Measurements from ENCODE around the gene NPLOC4. TPM values are rescaled to one million over a fixed set of nuclear protein-coding genes. Genes with fewer than 3 reads are reported as not detected.

NPLOC4 gene
- total and polyA plus RNA-seq, 2 of the 13 experiments (the other 11 are each of a cell fraction or from before 2014, with no cell fraction given), result 57.0 to 97.0 TPM

- TF ChIP-seq PBX2 (CRISPR knock-in tag; IDR thresholded peaks at IDR 0.05) (no peak), SATB2 (CRISPR knock-in tag; IDR thresholded peaks at IDR 0.05) (0 out of 2 replicates have a peak, but pooled peaks have one; percentile 28), ZNF446 (CRISPR knock-in tag; IDR thresholded peaks at IDR 0.05) (peak; percentile 98), MED8 (CRISPR knock-in tag; IDR thresholded peaks at IDR 0.05; ENCODE audit: insufficient replicate concordance) (peak; percentile 67), CREM (IDR thresholded peaks at IDR 0.05) (no peak), CREM (CRISPR knock-in tag; IDR thresholded peaks at IDR 0.05) (no peak), HOXA7 (CRISPR knock-in tag; IDR thresholded peaks at IDR 0.05) (no peak), SIX1 (CRISPR knock-in tag; IDR thresholded peaks at IDR 0.05; ENCODE audit: borderline replicate concordance) (peak; percentile 29; the same call in 1 of the 2 replicates), GATAD1 (CRISPR knock-in tag; IDR thresholded peaks at IDR 0.05) (no peak), ZNF580 (CRISPR knock-in tag; IDR thresholded peaks at IDR 0.05; ENCODE audit: borderline replicate concordance, low read depth) (peak; percentile 73), TCF12 (IDR thresholded peaks at IDR 0.05) (no peak), TCF12 (CRISPR knock-in tag; IDR thresholded peaks at IDR 0.05) (peak; percentile 81; the same call in 1 of the 2 replicates), ZHX1 (CRISPR knock-in tag; IDR thresholded peaks at IDR 0.05; ENCODE audit: low read depth) (no peak)
- TF ChIP-seq, protein P1, sequence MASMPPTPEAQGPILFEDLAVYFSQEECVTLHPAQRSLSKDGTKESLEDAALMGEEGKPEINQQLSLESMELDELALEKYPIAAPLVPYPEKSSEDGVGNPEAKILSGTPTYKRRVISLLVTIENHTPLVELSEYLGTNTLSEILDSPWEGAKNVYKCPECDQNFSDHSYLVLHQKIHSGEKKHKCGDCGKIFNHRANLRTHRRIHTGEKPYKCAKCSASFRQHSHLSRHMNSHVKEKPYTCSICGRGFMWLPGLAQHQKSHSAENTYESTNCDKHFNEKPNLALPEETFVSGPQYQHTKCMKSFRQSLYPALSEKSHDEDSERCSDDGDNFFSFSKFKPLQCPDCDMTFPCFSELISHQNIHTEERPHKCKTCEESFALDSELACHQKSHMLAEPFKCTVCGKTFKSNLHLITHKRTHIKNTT (CRISPR knock-in tag; IDR thresholded peaks at IDR 0.05), result no peak
- TF ChIP-seq, protein P2, sequence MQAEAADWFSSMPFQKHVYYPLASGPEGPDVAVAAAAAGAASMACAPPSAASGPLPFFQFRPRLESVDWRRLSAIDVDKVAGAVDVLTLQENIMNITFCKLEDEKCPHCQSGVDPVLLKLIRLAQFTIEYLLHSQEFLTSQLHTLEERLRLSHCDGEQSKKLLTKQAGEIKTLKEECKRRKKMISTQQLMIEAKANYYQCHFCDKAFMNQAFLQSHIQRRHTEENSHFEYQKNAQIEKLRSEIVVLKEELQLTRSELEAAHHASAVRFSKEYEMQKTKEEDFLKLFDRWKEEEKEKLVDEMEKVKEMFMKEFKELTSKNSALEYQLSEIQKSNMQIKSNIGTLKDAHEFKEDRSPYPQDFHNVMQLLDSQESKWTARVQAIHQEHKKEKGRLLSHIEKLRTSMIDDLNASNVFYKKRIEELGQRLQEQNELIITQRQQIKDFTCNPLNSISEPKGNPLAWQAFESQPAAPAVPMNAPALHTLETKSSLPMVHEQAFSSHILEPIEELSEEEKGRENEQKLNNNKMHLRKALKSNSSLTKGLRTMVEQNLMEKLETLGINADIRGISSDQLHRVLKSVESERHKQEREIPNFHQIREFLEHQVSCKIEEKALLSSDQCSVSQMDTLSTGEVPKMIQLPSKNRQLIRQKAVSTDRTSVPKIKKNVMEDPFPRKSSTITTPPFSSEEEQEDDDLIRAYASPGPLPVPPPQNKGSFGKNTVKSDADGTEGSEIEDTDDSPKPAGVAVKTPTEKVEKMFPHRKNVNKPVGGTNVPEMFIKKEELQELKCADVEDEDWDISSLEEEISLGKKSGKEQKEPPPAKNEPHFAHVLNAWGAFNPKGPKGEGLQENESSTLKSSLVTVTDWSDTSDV (CRISPR knock-in tag; IDR thresholded peaks at IDR 0.05), result no peak
- TF ChIP-seq, protein P3, sequence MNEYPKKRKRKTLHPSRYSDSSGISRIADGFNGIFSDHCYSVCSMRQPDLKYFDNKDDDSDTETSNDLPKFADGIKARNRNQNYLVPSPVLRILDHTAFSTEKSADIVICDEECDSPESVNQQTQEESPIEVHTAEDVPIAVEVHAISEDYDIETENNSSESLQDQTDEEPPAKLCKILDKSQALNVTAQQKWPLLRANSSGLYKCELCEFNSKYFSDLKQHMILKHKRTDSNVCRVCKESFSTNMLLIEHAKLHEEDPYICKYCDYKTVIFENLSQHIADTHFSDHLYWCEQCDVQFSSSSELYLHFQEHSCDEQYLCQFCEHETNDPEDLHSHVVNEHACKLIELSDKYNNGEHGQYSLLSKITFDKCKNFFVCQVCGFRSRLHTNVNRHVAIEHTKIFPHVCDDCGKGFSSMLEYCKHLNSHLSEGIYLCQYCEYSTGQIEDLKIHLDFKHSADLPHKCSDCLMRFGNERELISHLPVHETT (CRISPR knock-in tag; conservative IDR thresholded peaks at IDR 0.05), result peak; percentile 1
- TF ChIP-seq, protein P4, sequence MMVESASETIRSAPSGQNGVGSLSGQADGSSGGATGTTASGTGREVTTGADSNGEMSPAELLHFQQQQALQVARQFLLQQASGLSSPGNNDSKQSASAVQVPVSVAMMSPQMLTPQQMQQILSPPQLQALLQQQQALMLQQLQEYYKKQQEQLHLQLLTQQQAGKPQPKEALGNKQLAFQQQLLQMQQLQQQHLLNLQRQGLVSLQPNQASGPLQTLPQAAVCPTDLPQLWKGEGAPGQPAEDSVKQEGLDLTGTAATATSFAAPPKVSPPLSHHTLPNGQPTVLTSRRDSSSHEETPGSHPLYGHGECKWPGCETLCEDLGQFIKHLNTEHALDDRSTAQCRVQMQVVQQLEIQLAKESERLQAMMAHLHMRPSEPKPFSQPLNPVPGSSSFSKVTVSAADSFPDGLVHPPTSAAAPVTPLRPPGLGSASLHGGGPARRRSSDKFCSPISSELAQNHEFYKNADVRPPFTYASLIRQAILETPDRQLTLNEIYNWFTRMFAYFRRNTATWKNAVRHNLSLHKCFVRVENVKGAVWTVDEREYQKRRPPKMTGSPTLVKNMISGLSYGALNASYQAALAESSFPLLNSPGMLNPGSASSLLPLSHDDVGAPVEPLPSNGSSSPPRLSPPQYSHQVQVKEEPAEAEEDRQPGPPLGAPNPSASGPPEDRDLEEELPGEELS (CRISPR knock-in tag; IDR thresholded peaks at IDR 0.05), result no peak
Observed at GRCh38 chr17:81512562-81513371, 124.1 kb downstream of the NPLOC4 start, which contains the start of gene ACTG1 (continued).

Data from HepG2 (cell line).